ENCODE data around the gene FAF1. TPM values are rescaled to one million over a fixed set of nuclear protein-coding genes. Genes with fewer than 3 reads are reported as not detected.

FAF1 gene
- total and polyA plus RNA-seq, 2 of the 8 experiments (the other 6 are each of a cell fraction or from before 2014, with no cell fraction given) = 10.8 to 65.9 TPM

DNA sequence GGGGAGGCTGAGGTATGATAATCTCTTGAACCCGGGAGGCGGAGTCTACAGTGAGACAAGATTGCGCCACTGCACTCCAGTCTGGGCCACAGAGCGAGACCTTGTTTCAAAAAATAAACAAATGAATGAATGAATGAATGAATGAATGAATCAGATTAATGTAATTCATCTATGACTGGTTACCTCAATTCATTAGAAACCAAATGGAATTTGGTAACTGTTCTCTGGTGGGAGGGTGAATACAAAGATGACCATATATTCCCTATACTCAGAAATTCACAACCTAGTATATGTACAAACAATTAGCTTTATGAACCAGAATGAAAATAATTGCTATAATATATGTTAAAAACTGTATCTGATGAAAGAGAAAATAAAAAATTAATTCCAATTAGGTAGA, 80.9 kb downstream of the FAF1 start:
- Histone ChIP-seq H3K9ac (replicated peaks in 1 of 4; ENCODE audit: extremely low read depth in 1 of 4, low read depth in 3 of 4, low read length in 3 of 4) (no peak overlapping the region), H3K4me1 (replicated peaks in 1 of 4; ENCODE audit: control insufficient read depth in 3 of 4, insufficient read depth in 4 of 4, low read length in 3 of 4) (no peaks in the 10 kb centered on the region), H2AK5ac (ENCODE audit: low read depth, low read length) (no peak overlapping the region), H3K36me3 (ENCODE audit: control insufficient read depth in 2 of 4, insufficient read depth in 4 of 4, low read length in 3 of 4) (no peaks in the 10 kb centered on the region), H2AFZ (ENCODE audit: low read length) (no peak overlapping the region), H2BK12ac (ENCODE audit: low read depth, low read length) (no peak overlapping the region), H2BK5ac (ENCODE audit: low read depth, low read length) (no peak overlapping the region), H3K79me1 (ENCODE audit: low read depth, low read length) (peaks cover 2% of the 10 kb centered on the region; the same call in 1 of the 2 replicates), H2BK120ac (replicated peaks; ENCODE audit: low read depth, low read length) (no peak overlapping the region), H3K23ac (ENCODE audit: insufficient read length) (no peak overlapping the region), H4K20me1 (replicated peaks in 1 of 2; ENCODE audit: control insufficient read depth in 1 of 2, insufficient read depth in 2 of 2, low read length in 2 of 2) (peaks cover 0 to 2% of the 10 kb centered on the region in 2 experiments), H4K5ac (ENCODE audit: insufficient read length, low read depth, low read length) (no peak overlapping the region), H4K91ac (replicated peaks; ENCODE audit: insufficient read length, low read length) (no peak overlapping the region), H3K14ac (ENCODE audit: insufficient read length) (no peak overlapping the region), H3K79me2 (ENCODE audit: control insufficient read depth in 1 of 2, insufficient read depth in 2 of 2, low read length in 2 of 2) (peaks cover 0 to 24% of the 10 kb centered on the region in 2 experiments; a peak in 2 of 4 replicates), H3K4me3 (ENCODE audit: extremely low read depth in 1 of 4, insufficient read depth in 2 of 4, low read depth in 3 of 4, low read length in 4 of 4) (no peak overlapping the region), H2BK15ac (ENCODE audit: low read length) (no peak overlapping the region), H3K9me3 (ENCODE audit: insufficient read depth in 2 of 2, low read depth in 1 of 2, low read length in 1 of 2) (no peaks in the 10 kb centered on the region), H3K27me3 (replicated peaks in 1 of 4; ENCODE audit: control insufficient read depth in 3 of 4, extremely low read depth in 1 of 4, insufficient read depth in 3 of 4, low read length in 3 of 4) (no peaks in the 10 kb centered on the region), H2BK20ac (ENCODE audit: low read length) (no peak overlapping the region), H3K4me2 (ENCODE audit: insufficient read depth in 1 of 2, low read depth in 2 of 2, low read length in 2 of 2) (no peak overlapping the region), H4K8ac (ENCODE audit: extremely low read depth, insufficient read depth, low read length) (no peak overlapping the region), H3K4ac (replicated peaks; ENCODE audit: insufficient read length, low read depth, low read length) (no peak overlapping the region), H3K56ac (replicated peaks; ENCODE audit: insufficient read length, low read depth, low read length) (no peak overlapping the region), H3K27ac (ENCODE audit: low read depth, low read length) (no peak overlapping the region), H3K23me2 (ENCODE audit: low read depth, low read length) (no peaks in the 10 kb centered on the region), H3K18ac (ENCODE audit: extremely low read depth, low read length) (no peak overlapping the region)
- WGBS, 2 experiments (ENCODE audit: extremely low coverage in 1 of 2, insufficient coverage in 1 of 2, insufficient read length in 1 of 2, insufficient replicate concordance in 2 of 2, low coverage in 1 of 2, low lambda C conversion rate in 2 of 2, missing lambda C conversion rate in 1 of 2) = 97% methylated on average over 4 of the region's 4 CpGs; no CpG with 5 or more reads in 1 of the 2 experiments
- ChIA-PET CTCF (ENCODE audit: partially characterized antibody) (interaction anchor here (0.5 kb wide), 1 partner anchor 142 kb away, joined by 3 read pairs; no protein-coding TSS in a partner anchor), POLR2A (ENCODE audit: partially characterized antibody) (no interaction called here)
- DNase-seq (ENCODE audit: low read depth in 1 of 2, low spot score in 2 of 2) (no peak), FAIRE-seq (no peak)
- TF ChIP-seq HDAC6 (IDR thresholded peaks at IDR 0.05; ENCODE audit: low read depth, low read length) = no peak
- TF ChIP-seq CTBP2 (IDR thresholded peaks at IDR 0.05; ENCODE audit: borderline replicate concordance, insufficient read depth, insufficient read length, low read length) = no peak
- TF ChIP-seq SUZ12 (IDR thresholded peaks at IDR 0.05; ENCODE audit: low read length) = no peak
- TF ChIP-seq POU5F1 (IDR thresholded peaks at IDR 0.05; ENCODE audit: low read depth, low read length) = no peak
- no peak for TF ChIP-seq ZNF274 (IDR thresholded peaks at IDR 0.05; ENCODE audit: borderline replicate concordance, extremely low read depth, low read length)
- TF ChIP-seq, protein P1, sequence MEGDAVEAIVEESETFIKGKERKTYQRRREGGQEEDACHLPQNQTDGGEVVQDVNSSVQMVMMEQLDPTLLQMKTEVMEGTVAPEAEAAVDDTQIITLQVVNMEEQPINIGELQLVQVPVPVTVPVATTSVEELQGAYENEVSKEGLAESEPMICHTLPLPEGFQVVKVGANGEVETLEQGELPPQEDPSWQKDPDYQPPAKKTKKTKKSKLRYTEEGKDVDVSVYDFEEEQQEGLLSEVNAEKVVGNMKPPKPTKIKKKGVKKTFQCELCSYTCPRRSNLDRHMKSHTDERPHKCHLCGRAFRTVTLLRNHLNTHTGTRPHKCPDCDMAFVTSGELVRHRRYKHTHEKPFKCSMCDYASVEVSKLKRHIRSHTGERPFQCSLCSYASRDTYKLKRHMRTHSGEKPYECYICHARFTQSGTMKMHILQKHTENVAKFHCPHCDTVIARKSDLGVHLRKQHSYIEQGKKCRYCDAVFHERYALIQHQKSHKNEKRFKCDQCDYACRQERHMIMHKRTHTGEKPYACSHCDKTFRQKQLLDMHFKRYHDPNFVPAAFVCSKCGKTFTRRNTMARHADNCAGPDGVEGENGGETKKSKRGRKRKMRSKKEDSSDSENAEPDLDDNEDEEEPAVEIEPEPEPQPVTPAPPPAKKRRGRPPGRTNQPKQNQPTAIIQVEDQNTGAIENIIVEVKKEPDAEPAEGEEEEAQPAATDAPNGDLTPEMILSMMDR (IDR thresholded peaks at IDR 0.05; ENCODE audit: control extremely low read depth in 1 of 3, insufficient read depth in 1 of 3, low read depth in 1 of 3, low read length in 3 of 3) = no peak
- no peak for TF ChIP-seq RAD21 (IDR thresholded peaks at IDR 0.05 in 1 of 2, conservative IDR thresholded peaks at IDR 0.05 in 1 of 2; ENCODE audit: low read depth in 2 of 2, low read length in 2 of 2)
- no peak for TF ChIP-seq NANOG (IDR thresholded peaks at IDR 0.05; ENCODE audit: insufficient read depth, low read depth, low read length, poor library complexity, severe bottlenecking)
- no peak for TF ChIP-seq TCF12 (IDR thresholded peaks at IDR 0.05; ENCODE audit: low read depth, low read length)
- no peak for TF ChIP-seq HDAC2 (IDR thresholded peaks at IDR 0.05; ENCODE audit: borderline replicate concordance in 1 of 2, low read depth in 2 of 2, low read length in 2 of 2)

Data from H1 (cell line).